Liver (tissue), 3 donors: ENCODE results near the gene RINL.

ENCODE experiments used
- EGR1 ChIP-seq, 2 donors: IDR thresholded peaks; 2 replicates each; pipeline ENCODE4 v1.6.1; 2016 to 2018; ENCODE audit warnings: antibody characterized with exemption in 2 of 2, low read depth in 2 of 2
- FOXA1 ChIP-seq: IDR thresholded peaks from 2 replicates; pipeline ENCODE4 v1.6.1; 2016; ENCODE audit warnings: antibody characterized with exemption
- FOXA2 ChIP-seq: IDR thresholded peaks from 2 replicates; pipeline ENCODE4 v1.6.1; 2016; ENCODE audit warnings: antibody characterized with exemption
- JUND ChIP-seq, 2 donors: IDR thresholded peaks; 2 replicates each; pipeline ENCODE4 v1.6.1; 2016; ENCODE audit warnings: antibody characterized with exemption in 2 of 2
- RAD21 ChIP-seq, 2 donors: IDR thresholded peaks; 2 replicates each; pipeline ENCODE4 v1.6.1; 2016; ENCODE audit warnings: antibody characterized with exemption in 2 of 2, mild to moderate bottlenecking in 2 of 2
- REST ChIP-seq: IDR thresholded peaks from 2 replicates; pipeline ENCODE4 v1.6.1; 2016; ENCODE audit warnings: antibody characterized with exemption, mild to moderate bottlenecking
- SP1 ChIP-seq: IDR thresholded peaks from 2 replicates; pipeline ENCODE4 v1.6.1; 2018; ENCODE audit warnings: antibody characterized with exemption, mild to moderate bottlenecking
- TAF1 ChIP-seq: conservative IDR thresholded peaks from 2 replicates; pipeline ENCODE4 v1.6.1; 2016; ENCODE audit warnings: antibody characterized with exemption, mild to moderate bottlenecking
- YY1 ChIP-seq: IDR thresholded peaks from 2 replicates; pipeline ENCODE4 v1.6.1; 2016; ENCODE audit warnings: antibody characterized with exemption, mild to moderate bottlenecking
- TF ChIP-seq, protein P1 (sequence below): fragments of 150-350 bp; IDR thresholded peaks from 2 replicates; pipeline ENCODE4 v1.5.1; 2017; ENCODE audit warnings: improper control_type of control experiment, low read depth, low read length; ENCODE audit not compliant: missing input control
- TF ChIP-seq, protein P2 (sequence below): IDR thresholded peaks from 2 replicates; pipeline ENCODE4 v1.6.1; 2016; ENCODE audit warnings: antibody characterized with exemption
- donor health status: healthy.
- donor health status: healthy.

DNA sequence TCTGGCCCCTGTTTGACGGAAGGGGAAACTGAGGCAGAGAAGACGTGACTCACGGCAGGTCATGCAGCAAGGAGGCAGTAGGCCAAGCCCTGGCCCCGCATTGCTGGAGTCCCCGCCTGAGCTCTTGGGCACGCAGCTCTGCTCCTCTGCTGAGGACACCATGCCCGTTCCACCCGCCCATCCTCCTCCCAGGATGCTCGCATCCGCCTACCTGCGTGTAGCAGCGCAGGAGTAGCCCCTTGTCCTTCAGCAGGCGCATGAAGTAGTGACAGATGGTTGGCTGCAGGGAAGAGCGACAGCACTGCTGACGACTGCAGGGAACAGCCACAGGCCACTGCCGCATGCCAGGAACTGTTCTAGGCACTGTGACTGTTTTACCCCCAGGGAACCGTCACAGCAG is 10.8 kb upstream of the RINL start:
- TF ChIP-seq SP1 (no peak), RAD21 (IDR thresholded peaks at IDR 0.05) (no peak), EGR1 (IDR thresholded peaks at IDR 0.05; ENCODE audit: low read depth in 2 of 2) (no peak), YY1 (no peak), FOXA1 (no peak), REST (no peak), JUND (IDR thresholded peaks at IDR 0.05) (no peak), TAF1 (no peak), FOXA2 (no peak)
- TF ChIP-seq, protein P1, sequence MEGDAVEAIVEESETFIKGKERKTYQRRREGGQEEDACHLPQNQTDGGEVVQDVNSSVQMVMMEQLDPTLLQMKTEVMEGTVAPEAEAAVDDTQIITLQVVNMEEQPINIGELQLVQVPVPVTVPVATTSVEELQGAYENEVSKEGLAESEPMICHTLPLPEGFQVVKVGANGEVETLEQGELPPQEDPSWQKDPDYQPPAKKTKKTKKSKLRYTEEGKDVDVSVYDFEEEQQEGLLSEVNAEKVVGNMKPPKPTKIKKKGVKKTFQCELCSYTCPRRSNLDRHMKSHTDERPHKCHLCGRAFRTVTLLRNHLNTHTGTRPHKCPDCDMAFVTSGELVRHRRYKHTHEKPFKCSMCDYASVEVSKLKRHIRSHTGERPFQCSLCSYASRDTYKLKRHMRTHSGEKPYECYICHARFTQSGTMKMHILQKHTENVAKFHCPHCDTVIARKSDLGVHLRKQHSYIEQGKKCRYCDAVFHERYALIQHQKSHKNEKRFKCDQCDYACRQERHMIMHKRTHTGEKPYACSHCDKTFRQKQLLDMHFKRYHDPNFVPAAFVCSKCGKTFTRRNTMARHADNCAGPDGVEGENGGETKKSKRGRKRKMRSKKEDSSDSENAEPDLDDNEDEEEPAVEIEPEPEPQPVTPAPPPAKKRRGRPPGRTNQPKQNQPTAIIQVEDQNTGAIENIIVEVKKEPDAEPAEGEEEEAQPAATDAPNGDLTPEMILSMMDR: no peak
- TF ChIP-seq, protein P2, sequence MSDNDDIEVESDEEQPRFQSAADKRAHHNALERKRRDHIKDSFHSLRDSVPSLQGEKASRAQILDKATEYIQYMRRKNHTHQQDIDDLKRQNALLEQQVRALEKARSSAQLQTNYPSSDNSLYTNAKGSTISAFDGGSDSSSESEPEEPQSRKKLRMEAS: no peak
